ENCODE results near the gene EIPR1. TPM values are rescaled to one million over a fixed set of nuclear protein-coding genes. Genes with fewer than 3 reads are reported as not detected.
A peak's percentile ranks its signal among the peaks of the same experiment; 100 is the strongest.

Gene EIPR1
- total RNA-seq, 1 experiment from 2014 or later = 22.8 TPM

DNA sequence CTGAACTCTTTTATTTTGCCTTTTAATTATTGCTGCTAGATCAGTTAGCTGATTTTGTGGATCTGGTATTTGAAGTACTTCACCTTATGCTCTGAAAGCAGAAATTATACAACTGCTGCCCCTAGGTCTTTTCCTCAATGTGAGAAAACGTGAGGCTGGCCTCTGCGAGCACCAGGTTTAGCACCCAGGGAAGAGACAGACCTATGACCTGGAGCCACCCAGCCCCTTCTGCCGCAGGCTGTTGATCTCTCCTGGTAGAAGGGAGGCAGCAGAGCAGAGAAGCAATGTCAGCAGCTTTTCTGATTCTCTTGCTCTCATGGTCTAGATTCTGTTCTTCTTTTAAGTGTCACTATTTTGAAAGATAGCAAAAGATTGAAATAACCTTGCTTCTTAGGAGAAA lies 21.8 kb upstream of the EIPR1 start (continued):
- TF ChIP-seq TEAD1 (CRISPR knock-in tag; IDR thresholded peaks at IDR 0.05) = no peak
- TF ChIP-seq, protein P1, sequence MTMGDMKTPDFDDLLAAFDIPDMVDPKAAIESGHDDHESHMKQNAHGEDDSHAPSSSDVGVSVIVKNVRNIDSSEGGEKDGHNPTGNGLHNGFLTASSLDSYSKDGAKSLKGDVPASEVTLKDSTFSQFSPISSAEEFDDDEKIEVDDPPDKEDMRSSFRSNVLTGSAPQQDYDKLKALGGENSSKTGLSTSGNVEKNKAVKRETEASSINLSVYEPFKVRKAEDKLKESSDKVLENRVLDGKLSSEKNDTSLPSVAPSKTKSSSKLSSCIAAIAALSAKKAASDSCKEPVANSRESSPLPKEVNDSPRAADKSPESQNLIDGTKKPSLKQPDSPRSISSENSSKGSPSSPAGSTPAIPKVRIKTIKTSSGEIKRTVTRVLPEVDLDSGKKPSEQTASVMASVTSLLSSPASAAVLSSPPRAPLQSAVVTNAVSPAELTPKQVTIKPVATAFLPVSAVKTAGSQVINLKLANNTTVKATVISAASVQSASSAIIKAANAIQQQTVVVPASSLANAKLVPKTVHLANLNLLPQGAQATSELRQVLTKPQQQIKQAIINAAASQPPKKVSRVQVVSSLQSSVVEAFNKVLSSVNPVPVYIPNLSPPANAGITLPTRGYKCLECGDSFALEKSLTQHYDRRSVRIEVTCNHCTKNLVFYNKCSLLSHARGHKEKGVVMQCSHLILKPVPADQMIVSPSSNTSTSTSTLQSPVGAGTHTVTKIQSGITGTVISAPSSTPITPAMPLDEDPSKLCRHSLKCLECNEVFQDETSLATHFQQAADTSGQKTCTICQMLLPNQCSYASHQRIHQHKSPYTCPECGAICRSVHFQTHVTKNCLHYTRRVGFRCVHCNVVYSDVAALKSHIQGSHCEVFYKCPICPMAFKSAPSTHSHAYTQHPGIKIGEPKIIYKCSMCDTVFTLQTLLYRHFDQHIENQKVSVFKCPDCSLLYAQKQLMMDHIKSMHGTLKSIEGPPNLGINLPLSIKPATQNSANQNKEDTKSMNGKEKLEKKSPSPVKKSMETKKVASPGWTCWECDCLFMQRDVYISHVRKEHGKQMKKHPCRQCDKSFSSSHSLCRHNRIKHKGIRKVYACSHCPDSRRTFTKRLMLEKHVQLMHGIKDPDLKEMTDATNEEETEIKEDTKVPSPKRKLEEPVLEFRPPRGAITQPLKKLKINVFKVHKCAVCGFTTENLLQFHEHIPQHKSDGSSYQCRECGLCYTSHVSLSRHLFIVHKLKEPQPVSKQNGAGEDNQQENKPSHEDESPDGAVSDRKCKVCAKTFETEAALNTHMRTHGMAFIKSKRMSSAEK (CRISPR knock-in tag; IDR thresholded peaks at IDR 0.05; ENCODE audit: borderline replicate concordance) = no peak
- no peak for TF ChIP-seq SMAD4 (CRISPR knock-in tag; IDR thresholded peaks at IDR 0.05)
- TF ChIP-seq, protein P2, sequence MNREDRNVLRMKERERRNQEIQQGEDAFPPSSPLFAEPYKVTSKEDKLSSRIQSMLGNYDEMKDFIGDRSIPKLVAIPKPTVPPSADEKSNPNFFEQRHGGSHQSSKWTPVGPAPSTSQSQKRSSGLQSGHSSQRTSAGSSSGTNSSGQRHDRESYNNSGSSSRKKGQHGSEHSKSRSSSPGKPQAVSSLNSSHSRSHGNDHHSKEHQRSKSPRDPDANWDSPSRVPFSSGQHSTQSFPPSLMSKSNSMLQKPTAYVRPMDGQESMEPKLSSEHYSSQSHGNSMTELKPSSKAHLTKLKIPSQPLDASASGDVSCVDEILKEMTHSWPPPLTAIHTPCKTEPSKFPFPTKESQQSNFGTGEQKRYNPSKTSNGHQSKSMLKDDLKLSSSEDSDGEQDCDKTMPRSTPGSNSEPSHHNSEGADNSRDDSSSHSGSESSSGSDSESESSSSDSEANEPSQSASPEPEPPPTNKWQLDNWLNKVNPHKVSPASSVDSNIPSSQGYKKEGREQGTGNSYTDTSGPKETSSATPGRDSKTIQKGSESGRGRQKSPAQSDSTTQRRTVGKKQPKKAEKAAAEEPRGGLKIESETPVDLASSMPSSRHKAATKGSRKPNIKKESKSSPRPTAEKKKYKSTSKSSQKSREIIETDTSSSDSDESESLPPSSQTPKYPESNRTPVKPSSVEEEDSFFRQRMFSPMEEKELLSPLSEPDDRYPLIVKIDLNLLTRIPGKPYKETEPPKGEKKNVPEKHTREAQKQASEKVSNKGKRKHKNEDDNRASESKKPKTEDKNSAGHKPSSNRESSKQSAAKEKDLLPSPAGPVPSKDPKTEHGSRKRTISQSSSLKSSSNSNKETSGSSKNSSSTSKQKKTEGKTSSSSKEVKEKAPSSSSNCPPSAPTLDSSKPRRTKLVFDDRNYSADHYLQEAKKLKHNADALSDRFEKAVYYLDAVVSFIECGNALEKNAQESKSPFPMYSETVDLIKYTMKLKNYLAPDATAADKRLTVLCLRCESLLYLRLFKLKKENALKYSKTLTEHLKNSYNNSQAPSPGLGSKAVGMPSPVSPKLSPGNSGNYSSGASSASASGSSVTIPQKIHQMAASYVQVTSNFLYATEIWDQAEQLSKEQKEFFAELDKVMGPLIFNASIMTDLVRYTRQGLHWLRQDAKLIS (CRISPR knock-in tag; IDR thresholded peaks at IDR 0.05; ENCODE audit: borderline replicate concordance) = no peak
- no peak for TF ChIP-seq FOXJ3 (CRISPR knock-in tag; IDR thresholded peaks at IDR 0.05; ENCODE audit: borderline replicate concordance)
- TF ChIP-seq ZNF423 (CRISPR knock-in tag; IDR thresholded peaks at IDR 0.05) = no peak

DNA sequence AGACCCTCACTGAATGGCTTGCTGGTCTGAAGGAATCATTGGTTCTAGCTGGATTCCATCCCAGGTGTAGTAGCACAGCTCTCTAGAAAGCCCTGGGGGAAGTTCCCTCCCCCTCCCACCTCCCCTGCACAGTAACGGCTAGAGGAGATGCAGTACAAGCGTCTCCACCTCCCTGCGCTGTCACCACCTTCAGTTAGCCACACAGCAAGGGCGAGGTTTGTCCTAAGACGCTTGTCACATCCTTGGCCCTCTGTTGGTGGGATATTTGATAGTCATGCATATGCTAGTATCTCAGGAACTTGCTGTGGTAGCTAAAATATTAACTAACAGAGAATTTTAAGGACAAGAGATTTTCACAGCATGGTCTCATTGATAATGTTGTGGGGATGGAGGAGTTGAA lies 21.2 kb upstream of the EIPR1 start:
- ChIA-PET POLR2A (no interaction called here), CTCF (interaction anchor here (0.8 to 1.2 kb wide), 3 partner anchors 21 to 93 kb away, joined by 3 to 7 read pairs (median 3); partner anchors contain the start of gene EIPR1)
- peaks cover 57% of the 10 kb centered on the region for H3K36me3 Mint-ChIP-seq
- no peak overlapping the region for H3K4me3 Mint-ChIP-seq
- DNase-seq (ENCODE audit: low spot score) (no peak), ATAC-seq (peak; percentile 72)
- peaks cover 20% of the 10 kb centered on the region for H3K4me1 Mint-ChIP-seq
- no peak overlapping the region for H3K27ac Mint-ChIP-seq
- peaks cover 30% of the 10 kb centered on the region for H3K9me3 Mint-ChIP-seq
- no peaks in the 10 kb centered on the region for H3K27me3 Mint-ChIP-seq (ENCODE audit: low read depth)
- no peak for TF ChIP-seq CREB1 (CRISPR knock-in tag; IDR thresholded peaks at IDR 0.05)
- no peak for TF ChIP-seq ZBTB21 (CRISPR knock-in tag; IDR thresholded peaks at IDR 0.05; ENCODE audit: borderline replicate concordance)
- TF ChIP-seq, protein P3, sequence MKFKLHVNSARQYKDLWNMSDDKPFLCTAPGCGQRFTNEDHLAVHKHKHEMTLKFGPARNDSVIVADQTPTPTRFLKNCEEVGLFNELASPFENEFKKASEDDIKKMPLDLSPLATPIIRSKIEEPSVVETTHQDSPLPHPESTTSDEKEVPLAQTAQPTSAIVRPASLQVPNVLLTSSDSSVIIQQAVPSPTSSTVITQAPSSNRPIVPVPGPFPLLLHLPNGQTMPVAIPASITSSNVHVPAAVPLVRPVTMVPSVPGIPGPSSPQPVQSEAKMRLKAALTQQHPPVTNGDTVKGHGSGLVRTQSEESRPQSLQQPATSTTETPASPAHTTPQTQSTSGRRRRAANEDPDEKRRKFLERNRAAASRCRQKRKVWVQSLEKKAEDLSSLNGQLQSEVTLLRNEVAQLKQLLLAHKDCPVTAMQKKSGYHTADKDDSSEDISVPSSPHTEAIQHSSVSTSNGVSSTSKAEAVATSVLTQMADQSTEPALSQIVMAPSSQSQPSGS (CRISPR knock-in tag; IDR thresholded peaks at IDR 0.05; ENCODE audit: borderline replicate concordance, low read depth) = no peak
- TF ChIP-seq, protein P4, sequence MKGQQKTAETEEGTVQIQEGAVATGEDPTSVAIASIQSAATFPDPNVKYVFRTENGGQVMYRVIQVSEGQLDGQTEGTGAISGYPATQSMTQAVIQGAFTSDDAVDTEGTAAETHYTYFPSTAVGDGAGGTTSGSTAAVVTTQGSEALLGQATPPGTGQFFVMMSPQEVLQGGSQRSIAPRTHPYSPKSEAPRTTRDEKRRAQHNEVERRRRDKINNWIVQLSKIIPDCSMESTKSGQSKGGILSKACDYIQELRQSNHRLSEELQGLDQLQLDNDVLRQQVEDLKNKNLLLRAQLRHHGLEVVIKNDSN (CRISPR knock-in tag; IDR thresholded peaks at IDR 0.05) = no peak
- no peak for TF ChIP-seq SOX15 (CRISPR knock-in tag; IDR thresholded peaks at IDR 0.05)
- TF ChIP-seq, protein P5, sequence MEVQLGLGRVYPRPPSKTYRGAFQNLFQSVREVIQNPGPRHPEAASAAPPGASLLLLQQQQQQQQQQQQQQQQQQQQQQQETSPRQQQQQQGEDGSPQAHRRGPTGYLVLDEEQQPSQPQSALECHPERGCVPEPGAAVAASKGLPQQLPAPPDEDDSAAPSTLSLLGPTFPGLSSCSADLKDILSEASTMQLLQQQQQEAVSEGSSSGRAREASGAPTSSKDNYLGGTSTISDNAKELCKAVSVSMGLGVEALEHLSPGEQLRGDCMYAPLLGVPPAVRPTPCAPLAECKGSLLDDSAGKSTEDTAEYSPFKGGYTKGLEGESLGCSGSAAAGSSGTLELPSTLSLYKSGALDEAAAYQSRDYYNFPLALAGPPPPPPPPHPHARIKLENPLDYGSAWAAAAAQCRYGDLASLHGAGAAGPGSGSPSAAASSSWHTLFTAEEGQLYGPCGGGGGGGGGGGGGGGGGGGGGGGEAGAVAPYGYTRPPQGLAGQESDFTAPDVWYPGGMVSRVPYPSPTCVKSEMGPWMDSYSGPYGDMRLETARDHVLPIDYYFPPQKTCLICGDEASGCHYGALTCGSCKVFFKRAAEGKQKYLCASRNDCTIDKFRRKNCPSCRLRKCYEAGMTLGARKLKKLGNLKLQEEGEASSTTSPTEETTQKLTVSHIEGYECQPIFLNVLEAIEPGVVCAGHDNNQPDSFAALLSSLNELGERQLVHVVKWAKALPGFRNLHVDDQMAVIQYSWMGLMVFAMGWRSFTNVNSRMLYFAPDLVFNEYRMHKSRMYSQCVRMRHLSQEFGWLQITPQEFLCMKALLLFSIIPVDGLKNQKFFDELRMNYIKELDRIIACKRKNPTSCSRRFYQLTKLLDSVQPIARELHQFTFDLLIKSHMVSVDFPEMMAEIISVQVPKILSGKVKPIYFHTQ (CRISPR knock-in tag; IDR thresholded peaks at IDR 0.05) = no peak
